ENCODE data around the gene F13B.
"Not testable (repeated sequence)": the region's sequence is repeated elsewhere in the genome, so short reads cannot be mapped to it uniquely, and the experiment has no call there.

The F13B gene

GRCh38 chr1:197042676-197043341, 24.3 kb downstream of the F13B start:
- no peak for DNase-seq

GRCh38 chr1:197041486-197042353, 25.3 kb downstream of the F13B start:
- DNase-seq, result no peak

GRCh38 chr1:197036861-197037260, 30.2 kb downstream of the F13B start:
- no peak for DNase-seq

DNA sequence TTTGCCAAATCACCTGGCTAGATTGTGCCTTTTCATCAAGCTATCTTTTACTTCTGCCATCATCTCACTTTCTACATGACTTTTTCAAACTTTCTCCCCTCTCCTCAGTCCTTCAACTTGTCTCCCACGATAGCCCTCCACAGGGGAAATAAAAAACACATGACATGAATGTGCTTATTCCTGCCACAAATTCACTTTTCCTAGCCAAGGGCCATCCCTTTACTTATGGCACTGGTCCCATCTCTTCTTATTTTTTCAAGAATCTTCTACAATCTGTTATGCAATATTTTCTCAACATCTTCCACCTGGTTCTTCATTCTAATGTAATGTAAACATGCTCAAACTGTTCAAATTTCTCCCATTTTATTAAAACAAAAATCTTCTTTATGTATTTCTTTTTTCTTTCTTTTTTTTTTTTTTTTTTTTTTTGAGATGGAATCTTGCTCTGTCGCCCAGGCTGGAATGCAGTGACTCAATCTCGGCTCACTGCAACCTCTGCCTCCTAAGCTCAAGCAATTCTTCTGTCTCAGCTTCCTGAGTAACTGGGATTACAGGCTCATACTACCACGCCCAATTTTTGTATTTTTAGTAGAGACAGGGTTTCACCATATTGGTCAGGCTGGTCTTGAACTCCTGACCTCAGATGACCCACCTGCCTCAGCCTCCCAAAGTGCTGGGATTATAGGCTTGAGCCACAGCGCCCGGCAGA, 32.3 kb downstream of the F13B start:
- not testable (repeated sequence) for DNase-seq

- no peak for DNase-seq
Observed at GRCh38 chr1:197029749-197030148, 37.3 kb downstream of the F13B start.

DNA sequence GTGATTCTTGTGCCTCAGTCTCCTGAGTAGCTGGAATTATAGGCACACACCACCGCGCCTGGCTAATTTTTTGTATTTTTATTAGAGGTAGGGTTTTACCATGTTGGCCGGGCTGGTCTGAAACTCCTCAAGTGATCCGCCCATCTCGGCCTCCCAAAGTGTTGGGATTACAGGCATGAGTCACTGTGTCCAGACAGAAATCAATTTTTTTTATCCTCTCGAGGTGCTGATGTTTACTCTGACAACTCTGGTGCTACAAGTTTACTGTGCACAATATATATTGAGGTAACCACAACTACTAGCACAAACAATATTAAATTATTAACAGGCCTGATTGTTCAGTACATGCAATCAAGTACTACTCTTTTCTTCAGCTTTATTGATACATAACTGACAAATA, 39.7 kb downstream of the F13B start:
- no peak for DNase-seq

GRCh38 chr1:197024460-197024859, 42.6 kb downstream of the F13B start:
- no peak for DNase-seq

DNA sequence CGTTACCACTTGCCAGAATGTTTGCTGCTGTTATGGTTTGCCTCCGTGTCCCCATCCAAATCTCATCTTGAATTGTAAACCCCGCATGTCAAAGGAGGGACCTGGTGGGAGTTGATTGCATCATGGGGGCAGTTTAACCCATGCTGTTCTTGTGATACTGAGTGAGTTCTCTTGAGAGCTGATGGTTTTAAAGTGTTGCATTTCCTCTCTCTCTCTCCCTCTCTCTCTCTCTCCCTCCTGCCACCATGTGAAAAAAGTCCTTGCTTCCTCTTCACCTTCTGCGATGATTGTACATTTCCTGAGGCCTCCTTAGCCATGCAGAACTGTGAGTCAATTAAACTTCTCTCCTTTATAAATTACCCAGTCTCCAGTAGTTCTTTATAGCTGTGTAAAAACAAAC, 45.3 kb downstream of the F13B start:
- no peak for DNase-seq

- peak; percentile 31 for DNase-seq
Observed at GRCh38 chr1:197017558-197018146, 49.4 kb downstream of the F13B start.

DNA sequence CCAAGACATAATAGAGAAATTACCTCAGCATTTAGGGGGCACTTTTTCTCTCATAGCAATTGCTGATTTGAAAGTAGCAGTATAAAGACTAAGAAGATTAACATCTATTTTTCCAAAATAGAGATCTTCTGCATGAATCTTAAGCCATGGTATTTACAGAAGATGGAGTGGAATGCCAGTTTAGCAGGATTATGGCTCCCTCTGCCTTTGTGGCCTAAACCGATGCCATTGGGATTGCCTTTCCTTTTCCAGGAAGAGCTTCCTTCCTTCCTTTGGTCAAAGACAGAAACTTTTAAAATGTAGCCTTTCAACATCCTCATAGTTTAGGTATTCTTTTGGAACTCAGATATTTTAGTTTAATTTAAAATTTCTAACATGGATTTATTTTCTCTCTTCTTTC, 50.3 kb downstream of the F13B start:
- DNase-seq, result no peak

GRCh38 chr1:197013234-197013633, 53.8 kb downstream of the F13B start:
- no peak for DNase-seq

DNA sequence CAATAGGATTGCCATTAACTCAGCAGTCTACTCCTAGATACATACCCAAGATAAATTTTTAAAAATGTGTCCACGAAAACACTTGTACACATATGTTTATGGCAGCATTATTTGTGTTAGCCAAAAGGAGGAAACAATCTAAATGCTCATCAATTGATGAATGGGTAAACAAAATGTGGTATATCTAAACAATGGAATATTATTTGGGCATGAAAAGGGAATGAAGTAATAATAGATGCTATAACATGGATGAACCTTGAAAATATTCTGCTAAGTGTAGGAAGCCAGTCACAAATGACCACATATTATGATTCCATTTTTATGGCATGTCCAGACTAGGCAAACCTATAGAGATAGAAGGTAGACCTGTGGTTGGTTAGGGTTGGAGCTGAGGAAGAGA, 55.4 kb downstream of the F13B start:
- DNase-seq, result no peak

GRCh38 chr1:197008861-197009260, 58.2 kb downstream of the F13B start:
- DNase-seq, result no peak

DNA sequence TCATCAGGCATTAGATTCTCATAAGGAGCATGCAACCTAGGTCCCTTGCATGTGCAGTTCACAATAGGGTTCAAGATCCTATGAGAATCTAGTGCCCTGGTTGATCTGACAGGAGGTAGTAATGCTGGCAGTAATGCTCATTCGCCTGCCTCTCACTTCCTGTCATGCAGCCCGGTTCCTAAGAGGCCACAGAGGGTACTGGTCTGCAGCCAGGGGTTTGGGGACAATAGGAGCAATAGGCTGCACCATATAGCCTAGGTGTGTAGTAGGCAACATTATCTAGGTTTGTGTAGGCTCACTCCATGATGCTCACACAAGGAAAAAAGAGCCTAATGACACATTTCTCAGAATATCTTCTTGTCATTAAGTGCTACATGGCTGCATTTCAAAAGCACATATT, 63.9 kb downstream of the F13B start:
- no peak for DNase-seq

- DNase-seq, result no peak
Observed at GRCh38 chr1:197001828-197002227, 65.2 kb downstream of the F13B start.

GRCh38 chr1:196997423-196997822, 69.6 kb downstream of the F13B start:
- no peak for DNase-seq

DNA sequence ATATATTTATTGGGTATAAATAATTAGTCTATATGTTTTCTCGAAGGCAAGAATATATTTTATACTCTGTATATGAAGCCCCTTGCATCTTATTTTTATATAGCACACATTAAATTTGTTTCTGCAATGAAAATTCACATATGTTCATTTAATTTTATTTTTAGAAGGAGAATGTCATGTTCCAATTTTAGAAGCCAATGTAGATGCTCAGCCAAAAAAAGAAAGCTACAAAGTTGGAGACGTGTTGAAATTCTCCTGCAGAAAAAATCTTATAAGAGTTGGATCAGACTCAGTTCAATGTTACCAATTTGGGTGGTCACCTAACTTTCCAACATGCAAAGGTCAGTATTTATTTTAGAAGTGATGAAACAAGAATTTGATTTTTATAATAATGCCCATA, 73.1 kb downstream of the F13B start:
- DNase-seq, result no peak

GRCh38 chr1:196991919-196992651, 75.0 kb downstream of the F13B start:
- not testable (repeated sequence) for DNase-seq

Data from left hindlimb (tissue), 1 donor.